Glomerular visceral epithelial cell (primary cell): Measurements from ENCODE around the gene GTF2E1.
"Not testable (repeated sequence)": the region's sequence is repeated elsewhere in the genome, so short reads cannot be mapped to it uniquely, and the experiment has no call there.

Source experiments
- DNase-seq: peaks from one replicate; pipeline ENCODE4 v3.0.0-alpha.2; 2016; ENCODE audit errors: extremely low spot score

GTF2E1 gene

DNA sequence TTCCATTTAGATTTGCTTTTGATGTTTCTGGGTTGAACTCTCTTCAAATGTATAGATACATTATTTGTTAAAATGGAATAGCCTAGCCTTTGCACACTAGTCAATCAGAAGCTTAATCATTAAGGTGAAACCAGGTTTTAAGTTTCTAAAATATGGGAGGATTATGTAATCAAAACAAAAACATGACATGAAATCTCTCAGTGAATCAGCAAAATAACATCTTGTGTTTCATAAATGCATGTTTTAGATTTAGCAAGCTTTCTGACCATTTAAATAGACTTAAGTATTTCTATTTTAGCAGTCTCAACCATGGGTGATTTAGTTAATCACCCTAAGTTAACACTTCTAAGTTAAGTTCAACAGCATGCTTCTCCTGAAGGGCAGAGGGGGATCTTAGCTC, 11.3 kb downstream of the GTF2E1 start:
- DNase-seq, result no peak

DNA sequence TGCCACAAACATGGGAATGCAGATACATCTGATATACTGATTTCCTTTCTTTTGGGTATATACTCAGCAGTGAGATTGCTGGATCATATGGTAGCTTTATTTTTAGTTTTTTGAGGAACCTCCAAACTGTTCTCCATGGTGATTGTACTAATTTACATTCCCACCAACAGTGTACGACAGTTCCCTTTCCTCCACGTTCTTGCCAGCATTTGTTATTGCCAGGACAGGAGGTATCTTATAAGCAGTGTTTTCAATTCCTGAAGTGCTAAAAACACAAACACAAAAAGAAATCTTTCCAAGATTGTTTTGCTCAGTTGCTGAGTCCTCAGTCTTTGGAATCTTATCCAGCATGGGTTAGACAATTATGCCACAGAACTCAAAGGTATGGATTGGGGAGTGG, 13.5 kb downstream of the GTF2E1 start:
- no peak for DNase-seq

- not testable (repeated sequence) for DNase-seq
Observed at GRCh38 chr3:120758551-120758950, 16.0 kb downstream of the GTF2E1 start.

- DNase-seq, result no peak
Observed at GRCh38 chr3:120762615-120763014, 20.1 kb downstream of the GTF2E1 start.

- no peak for DNase-seq
Observed at GRCh38 chr3:120763601-120764000, 21.1 kb downstream of the GTF2E1 start.

DNA sequence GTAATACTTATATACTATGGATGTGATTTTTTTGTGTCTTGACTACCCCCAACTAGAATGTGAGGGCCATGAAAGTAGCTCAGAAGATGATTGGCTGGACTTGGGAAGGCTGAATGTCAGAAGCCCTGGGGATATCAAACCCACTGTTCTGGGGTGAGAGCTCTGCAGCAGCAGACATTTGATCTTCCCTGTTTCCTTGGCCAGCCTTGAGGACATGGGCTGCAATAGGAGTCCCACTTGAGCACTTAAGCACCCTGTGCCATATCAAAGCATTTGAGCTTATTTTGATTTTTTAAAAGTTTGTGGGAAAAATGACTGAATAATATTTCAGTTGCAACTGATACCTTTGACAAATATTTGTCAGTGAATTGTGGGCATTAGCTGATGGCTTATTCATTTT, 21.7 kb downstream of the GTF2E1 start:
- DNase-seq, result no peak

GRCh38 chr3:120765830-120766493, 23.4 kb downstream of the GTF2E1 start:
- no peak for DNase-seq

GRCh38 chr3:120766576-120766975, 24.0 kb downstream of the GTF2E1 start:
- no peak for DNase-seq

DNA sequence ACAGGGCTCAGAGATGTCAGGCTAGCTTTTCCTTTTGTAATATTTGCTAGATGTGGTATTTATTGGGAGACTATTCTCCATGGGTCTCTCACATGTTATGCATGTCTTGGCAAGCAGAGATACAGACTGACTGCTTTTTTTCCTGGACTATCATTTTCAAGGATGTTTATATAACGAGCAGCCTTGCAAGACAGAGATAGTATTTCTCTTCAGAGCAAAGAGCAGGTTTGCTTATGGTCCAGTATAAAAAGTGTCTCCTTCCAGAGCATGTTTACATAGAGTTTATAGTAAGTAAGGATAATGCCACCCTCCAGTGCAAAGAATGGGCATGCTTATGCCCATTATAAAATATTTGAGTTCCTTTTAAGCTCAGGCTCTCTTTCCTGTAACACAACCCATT, 24.6 kb downstream of the GTF2E1 start:
- no peak for DNase-seq

- DNase-seq, result no peak
Observed at GRCh38 chr3:120769436-120769835, 26.9 kb downstream of the GTF2E1 start.

- no peak for DNase-seq
Observed at GRCh38 chr3:120770891-120771290, 28.3 kb downstream of the GTF2E1 start.

- no peak for DNase-seq
Observed at GRCh38 chr3:120772081-120772480, 29.5 kb downstream of the GTF2E1 start.

DNA sequence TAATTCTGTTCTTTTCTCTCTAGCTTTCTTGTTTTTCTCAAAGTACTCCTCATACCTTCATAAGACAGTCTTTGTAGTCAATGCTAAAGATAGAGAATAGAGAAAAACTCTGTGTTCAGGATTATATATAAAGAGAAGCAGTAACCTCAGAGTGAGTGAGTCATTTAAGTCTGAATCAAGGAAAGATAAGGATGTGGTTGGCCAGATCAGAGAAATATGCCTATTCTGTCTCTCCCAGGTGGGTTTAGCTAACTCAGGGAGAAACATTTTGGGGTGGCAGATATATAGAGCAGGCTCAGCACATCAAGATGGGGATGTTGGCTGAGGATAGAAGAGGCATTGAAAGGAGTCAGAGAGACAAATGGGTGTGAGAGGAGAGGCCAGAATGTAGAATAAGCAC, 31.4 kb downstream of the GTF2E1 start:
- DNase-seq, result peak; percentile 31

GRCh38 chr3:120775411-120775810, 32.9 kb downstream of the GTF2E1 start:
- DNase-seq, result no peak

- no peak for DNase-seq
Observed at GRCh38 chr3:120778776-120779175, 36.2 kb downstream of the GTF2E1 start.

DNA sequence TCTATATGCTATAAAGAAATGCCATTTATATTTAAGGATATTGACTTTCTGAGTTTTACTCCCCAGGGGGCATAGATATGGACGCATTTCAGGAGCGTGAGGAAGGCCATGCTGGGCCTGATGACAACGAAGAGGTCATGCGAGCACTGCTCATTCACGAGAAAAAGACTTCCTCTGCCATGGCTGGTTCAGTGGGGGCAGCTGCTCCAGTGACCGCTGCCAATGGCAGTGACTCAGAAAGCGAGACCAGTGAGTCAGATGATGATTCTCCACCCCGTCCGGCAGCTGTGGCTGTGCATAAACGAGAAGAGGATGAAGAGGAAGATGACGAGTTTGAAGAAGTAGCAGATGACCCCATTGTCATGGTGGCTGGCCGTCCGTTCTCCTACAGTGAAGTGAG, 38.4 kb downstream of the GTF2E1 start:
- DNase-seq, result peak; percentile 87

GRCh38 chr3:120785832-120786231, 43.3 kb downstream of the GTF2E1 start:
- not testable (repeated sequence) for DNase-seq

DNA sequence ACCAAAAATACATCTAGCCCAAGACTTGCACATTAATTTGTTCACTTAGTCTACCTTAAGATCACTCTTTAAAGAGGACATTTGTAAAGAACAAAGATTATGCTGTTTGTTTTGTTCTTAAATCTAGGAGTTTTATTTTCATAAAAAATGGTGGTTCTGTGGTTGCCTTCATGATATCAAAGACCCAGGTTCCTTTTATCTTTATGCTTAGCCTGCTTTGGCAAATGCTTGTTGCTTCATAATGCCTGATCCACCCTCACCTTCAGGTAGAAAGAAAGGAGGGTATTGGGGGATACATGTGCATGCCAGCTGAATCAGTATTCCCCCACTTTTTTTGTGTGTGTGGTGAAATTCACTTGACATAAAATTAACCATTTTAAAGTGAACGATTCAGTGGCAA, 48.5 kb downstream of the GTF2E1 start:
- DNase-seq, result no peak

DNA sequence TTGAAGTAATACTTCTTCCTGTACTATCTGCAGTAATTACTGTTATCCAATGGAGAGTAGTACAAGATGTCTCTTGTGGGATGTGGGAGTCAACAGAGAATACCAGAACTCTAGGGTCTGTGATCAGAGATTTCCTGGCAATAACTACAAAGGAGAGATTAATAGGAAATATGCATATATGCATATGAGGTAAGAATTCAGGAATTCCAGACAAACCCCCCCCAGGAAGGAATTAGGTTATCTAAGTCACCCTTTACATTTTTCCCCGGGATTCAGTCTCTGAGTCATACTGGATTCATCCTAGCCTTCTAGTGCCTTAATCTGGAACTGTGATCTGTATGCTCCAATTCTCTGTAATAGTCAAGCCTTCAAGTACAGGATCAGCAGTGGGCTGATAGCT, 49.4 kb downstream of the GTF2E1 start:
- peak; percentile 44 for DNase-seq

GRCh38 chr3:120793601-120794000, 51.1 kb downstream of the GTF2E1 start:
- DNase-seq, result no peak

- peak; percentile 78 for DNase-seq
Observed at GRCh38 chr3:120795017-120795648, 52.6 kb downstream of the GTF2E1 start.

DNA sequence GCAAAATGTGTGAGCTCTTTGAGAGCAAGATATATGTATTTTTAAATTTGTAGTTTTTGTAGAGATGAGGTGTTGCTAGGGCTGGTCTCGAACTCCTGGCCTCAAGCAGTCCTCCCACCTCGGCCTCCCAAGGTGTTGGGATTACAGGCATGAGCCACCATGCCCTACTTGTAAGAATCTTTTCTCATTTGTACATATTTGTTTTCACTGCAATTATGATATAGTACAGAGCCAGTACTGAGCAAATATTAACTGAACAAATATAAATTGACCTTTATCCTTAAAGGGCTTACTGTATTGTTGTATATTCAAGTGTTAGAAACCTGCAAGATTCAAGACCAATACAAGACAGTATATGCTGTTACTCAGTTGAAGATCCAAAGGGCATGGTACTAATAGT, 53.4 kb downstream of the GTF2E1 start:
- DNase-seq, result no peak

DNA sequence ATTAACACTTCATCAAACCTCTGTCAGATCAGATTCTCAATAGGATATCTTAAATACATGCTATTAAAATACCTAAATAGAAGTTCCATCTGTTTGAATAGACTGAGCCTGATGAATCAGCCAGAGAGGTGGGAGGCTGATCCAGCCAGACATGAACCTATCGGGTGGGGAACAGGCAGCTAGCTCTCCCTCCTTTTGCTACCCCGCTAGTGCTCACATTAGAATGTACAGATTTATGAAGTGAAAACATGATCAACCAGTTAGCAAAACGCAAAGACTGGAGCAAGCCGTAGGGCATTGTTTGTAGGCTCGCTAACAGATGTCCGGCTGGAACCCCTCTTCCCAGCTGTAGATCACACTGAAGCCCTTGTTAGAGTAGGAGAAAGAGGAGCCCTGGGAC, 54.4 kb downstream of the GTF2E1 start:
- DNase-seq, result no peak

DNA sequence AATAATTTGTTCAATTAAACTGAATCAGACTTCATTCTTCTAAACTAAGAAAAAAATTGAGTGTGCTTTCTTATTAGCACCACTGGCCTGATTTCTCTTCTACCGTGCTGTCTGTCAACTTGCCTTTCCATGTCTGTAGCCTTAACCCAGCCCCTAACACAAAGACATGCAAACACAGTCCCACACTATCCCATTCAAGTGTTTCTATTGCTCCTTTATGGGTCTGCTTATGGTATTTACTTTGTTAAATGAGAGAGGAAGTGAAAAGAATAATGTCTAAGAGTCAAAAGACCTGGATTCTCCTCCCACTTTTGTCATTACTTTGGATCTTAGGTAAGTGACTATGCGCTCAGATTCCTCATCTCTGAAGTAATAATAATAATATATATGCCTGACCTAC, 55.3 kb downstream of the GTF2E1 start:
- DNase-seq, result no peak
